COLO668 (cell line): Measurements from ENCODE around the gene RAB11A.

ENCODE experiments used
- DNase-seq: peaks from one replicate; lab custom pipeline; 2025; ENCODE audit not compliant: unreplicated experiment; lab: John Stamatoyannopoulos, UW

Gene RAB11A

DNA sequence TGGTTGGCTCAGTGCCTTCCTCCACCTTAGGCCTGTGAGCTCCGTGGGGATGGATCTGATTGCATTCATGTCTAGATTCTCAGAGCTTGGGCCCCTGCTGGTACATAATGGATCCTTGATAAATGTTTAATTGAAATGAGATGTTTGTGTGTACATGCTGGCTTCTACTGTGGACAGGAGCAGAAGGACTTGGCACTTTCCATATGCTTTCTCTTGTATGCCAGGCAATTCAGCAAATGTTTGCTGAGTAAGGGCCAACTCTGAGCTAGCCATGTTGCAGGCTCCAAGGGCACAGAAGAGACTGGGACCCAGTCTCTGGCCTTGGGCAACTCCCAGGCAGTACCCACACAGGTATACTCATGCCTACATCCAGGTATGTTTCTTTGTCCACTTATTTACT lies 67.0 kb downstream of the RAB11A start:
- DNase-seq, result no peak

DNA sequence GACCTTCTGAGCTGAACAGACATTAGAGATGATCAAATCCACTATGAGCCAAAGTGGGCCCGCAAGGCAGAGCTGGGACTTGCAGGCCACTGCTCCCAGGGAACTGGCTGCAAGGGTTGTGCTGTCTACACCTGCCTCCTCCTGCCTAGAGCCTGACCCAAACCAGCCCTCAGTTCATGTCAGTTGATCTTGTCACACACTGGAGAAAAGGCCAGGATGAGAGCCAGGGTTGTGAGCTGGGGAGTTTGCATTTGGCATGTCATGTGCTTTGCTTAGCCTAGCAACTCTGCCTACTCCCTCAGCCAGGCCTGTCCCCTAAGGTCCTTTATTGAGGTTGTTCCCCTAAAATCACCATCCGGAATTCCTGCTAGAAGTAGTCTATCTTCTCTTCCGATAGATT lies 67.8 kb downstream of the RAB11A start:
- DNase-seq, result no peak

DNA sequence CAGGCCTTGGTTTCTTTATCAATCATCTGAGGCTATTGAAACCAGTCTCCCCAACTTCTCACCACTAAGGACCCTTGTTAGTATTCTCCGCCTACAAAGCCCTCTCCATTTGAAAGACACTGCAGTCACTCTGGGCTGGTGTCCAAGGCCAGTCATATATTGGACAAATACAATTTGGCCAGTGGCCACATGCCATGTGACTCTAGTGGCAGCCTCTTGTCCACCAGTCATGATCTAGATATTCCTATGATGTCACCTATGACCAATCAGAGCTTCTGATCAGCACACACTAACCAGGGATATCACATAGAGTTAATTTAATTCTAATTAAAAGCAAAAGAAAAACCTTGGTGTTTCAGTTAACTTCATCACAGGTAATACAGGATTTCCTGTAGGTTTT lies 68.2 kb downstream of the RAB11A start:
- DNase-seq, result no peak

DNA sequence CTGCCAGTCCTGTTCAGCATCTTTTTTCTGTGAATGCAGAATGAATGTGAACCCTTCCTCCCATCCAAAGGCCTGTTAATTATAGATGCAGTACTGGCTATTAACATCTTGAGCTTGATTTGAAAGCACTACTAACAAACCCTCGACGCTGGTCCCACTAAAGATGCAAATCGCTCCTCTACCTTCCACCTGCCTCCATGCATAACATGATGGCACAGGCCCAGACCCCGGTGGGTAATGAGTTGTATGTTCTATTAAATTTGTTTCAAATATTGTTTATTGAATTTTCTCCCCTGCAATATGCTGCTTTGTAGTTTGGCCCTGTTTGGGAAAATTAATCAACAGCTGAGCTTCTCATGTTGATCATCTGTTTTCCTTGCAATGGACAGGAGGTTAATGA lies 69.3 kb downstream of the RAB11A start:
- DNase-seq, result no peak

DNA sequence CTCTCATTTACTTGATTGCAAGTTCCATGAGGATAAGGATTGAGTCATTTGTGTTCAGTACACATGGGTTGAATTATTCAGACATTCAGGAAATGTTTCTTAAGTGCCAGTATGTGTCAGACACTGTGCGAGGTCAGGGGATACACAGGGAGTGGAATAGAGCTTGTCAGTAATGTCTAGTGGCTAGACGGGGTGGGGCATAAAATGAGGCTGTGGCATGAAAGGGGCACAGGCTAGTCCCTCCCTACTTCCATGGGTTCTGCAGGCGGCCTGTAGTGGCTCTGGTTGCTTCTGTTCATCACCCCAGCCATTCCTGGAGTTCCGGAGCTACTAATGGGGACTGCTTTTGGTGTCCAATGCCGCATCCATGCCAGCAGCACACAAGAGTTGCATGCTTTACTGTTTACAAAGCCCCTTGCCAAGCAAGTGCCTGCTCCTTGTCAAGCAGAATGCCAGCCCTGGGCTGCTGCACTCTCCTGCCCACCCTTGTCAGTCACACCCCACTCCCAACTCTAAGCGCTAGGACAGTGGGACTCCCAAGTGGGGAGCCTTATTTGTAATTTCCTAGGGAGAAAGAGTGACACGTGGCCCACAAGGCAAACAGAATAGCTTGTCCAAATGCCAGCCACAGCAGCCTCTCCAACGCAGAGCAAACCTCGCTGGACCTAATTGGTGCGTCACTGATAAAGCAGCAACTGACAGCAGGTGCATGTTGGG lies 70.8 kb downstream of the RAB11A start:
- DNase-seq, result peak; percentile 39

DNA sequence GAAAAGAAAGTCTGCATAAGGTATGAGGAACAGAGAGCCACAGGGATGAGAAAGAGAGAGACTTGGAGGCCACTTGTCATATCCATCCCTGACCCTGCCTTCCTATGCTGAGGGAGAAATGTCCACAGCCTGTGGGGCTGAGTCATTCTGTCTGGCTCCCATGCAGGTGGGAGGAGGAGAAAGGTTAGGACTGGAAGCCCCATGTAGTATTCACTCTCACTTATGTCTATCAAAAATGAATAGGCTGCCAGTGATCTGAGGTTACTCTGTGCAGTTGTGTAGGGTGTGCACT lies 71.3 kb downstream of the RAB11A start:
- peak; percentile 55 for DNase-seq
